Muscle layer of duodenum (tissue), 2 donors: ENCODE measurements around the gene OBI1.
A peak's percentile ranks its signal among the peaks of the same experiment; 100 is the strongest.

Experiments used
- H3K27ac ChIP-seq: one replicate; pipeline ENCODE4 v1.7.0; 2013; ENCODE audit warnings: mild to moderate bottlenecking, low read length
- H3K27me3 ChIP-seq: one replicate; pipeline ENCODE4 v1.7.0; 2013; ENCODE audit warnings: low read depth, mild to moderate bottlenecking, control low read depth, low read length
- H3K36me3 ChIP-seq, 2 donors: one replicate each; pipeline ENCODE4 v1.7.0; 2013; ENCODE audit warnings: low read length in 2 of 2, control low read depth in 1 of 2, mild to moderate bottlenecking in 1 of 2; ENCODE audit not compliant: insufficient read depth in 2 of 2, control insufficient read depth in 1 of 2
- H3K4me1 ChIP-seq, 2 donors: one replicate each; pipeline ENCODE4 v1.7.0; 2013; ENCODE audit warnings: low read length in 2 of 2, mild to moderate bottlenecking in 2 of 2, control low read depth in 1 of 2, moderate library complexity in 1 of 2; ENCODE audit not compliant: insufficient read depth in 2 of 2, control insufficient read depth in 1 of 2
- H3K4me3 ChIP-seq, 2 donors: one replicate each; pipeline ENCODE4 v1.7.0; 2013; ENCODE audit warnings: low read length in 2 of 2, low read depth in 1 of 2, mild to moderate bottlenecking in 1 of 2
- H3K9me3 ChIP-seq, 2 donors: one replicate each; pipeline ENCODE4 v1.7.0; 2013; ENCODE audit warnings: low read length in 2 of 2, control low read depth in 1 of 2, mild to moderate bottlenecking in 1 of 2; ENCODE audit not compliant: control insufficient read depth in 1 of 2
- donor health status: healthy.

Gene OBI1

DNA sequence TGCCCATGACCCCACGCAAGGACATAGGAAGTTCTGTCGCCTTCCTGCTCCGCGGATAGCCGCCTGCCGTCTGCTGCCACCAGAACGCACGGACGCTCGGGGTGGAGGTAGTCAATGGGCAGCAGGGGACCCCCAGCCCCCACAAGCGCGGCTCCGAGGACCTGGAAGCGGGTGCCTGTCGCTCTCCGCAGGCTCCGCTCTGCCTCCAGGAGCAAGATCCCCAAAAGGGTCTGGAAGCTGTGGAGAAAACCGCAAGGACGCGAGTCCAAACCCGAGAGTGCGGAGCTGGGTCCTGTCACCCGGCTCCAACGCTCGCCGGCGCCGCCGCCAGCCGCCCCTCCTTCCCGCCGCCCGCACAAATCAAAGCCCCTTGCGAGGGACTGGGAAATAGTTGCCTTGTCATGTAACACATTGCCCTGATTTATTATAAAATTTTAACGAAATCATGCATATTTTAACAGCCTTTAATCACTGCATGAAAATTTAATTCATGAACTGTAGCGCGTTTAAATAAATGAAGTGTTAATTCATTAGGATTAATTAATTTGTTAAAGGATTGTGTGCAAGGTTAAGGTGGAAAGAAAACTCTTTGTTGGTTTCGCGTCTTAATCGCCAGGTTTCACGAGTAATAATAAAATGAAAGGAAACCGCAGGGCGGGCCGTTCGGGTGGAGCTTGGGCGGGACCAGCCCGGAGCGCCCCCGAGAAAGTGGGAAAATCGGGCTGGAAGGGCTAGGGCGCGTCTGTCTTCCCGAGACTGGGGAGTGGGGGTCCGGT, 50.1 kb downstream of the OBI1 start:
- Histone ChIP-seq H3K27ac (no peak overlapping the region), H3K9me3 (no peaks in the 10 kb centered on the region), H3K36me3 (no peaks in the 10 kb centered on the region), H3K27me3 (peaks cover 65% of the 10 kb centered on the region), H3K4me1 (peaks cover 0 to 37% of the 10 kb centered on the region in 2 donors), H3K4me3 (peak overlapping the region; percentile 57 to 73)

DNA sequence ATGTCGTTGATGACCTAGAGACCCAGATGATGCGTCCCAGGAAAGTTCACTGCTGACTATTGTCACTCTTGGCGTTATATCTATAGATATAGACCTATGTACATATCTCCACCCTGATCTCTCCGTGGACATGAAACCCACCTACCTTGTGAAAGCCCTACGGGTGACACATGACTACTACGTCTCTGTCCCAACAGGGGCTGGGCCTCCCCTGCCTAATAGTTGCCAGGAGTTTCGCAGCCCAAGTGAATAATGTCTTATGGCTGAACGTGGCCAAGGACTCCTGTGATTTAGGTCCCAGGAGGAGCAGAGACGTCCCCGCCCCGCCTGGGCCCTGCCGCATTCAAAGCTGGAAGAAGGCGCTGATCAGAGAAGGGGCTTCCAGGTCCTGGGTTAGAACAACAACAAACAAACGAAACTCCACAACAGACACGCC, 50.7 kb downstream of the OBI1 start:
- H3K27ac ChIP-seq = no peak overlapping the region
- H3K27me3 ChIP-seq = peaks cover 70% of the 10 kb centered on the region
- peaks cover 0 to 43% of the 10 kb centered on the region in 2 donors for H3K4me1 ChIP-seq
- H3K9me3 ChIP-seq = no peaks in the 10 kb centered on the region
- no peaks in the 10 kb centered on the region for H3K36me3 ChIP-seq
- peak overlapping the region; percentile 57 to 73 for H3K4me3 ChIP-seq

DNA sequence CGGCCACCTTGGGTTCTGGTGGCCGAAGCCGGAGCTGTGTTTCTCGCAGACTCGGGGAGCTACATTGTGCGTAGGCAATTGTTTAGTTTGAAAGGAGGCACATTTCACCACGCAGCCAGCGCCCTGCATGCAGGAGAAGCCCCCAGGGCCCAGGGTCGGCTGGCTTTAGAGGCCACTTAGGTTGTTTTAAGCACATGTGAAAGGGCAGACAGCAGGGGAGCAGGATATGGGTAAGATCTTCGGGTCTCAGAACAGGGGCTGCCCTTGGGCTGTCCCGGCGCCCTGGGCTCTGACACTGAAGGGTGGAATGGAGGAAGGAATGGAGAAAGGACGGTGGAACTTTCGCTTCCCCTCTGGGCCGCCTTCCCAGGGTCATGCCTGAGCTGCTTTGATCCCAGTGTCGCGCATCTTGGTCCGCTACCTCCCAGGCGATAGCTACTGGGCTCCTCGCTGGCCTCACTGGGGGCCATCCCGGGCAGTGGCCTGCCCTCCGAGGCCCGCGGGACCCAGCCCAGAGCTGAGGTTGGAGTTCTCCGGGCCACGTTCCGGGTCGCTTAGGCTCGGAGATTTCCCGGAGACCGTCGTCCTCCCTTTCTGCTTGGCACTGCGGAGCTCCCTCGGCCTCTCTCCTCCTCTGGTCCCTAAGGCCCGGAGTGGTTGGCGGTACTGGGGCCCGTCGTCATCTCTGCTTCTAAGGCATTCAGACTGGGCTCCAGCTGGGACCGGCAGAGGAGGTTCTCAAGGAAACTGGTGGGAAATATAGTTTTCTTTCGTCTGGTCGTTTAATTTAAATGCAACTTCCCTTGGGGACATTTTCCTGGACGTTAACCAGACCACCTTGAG, 51.3 kb downstream of the OBI1 start:
- H3K27me3 ChIP-seq = peaks cover 76% of the 10 kb centered on the region
- no peaks in the 10 kb centered on the region for H3K36me3 ChIP-seq
- H3K9me3 ChIP-seq = no peaks in the 10 kb centered on the region
- H3K4me1 ChIP-seq = peaks cover 0 to 49% of the 10 kb centered on the region in 2 donors
- H3K27ac ChIP-seq = no peak overlapping the region
- H3K4me3 ChIP-seq = peak overlapping the region in 1 of 2 donors; percentile 73

DNA sequence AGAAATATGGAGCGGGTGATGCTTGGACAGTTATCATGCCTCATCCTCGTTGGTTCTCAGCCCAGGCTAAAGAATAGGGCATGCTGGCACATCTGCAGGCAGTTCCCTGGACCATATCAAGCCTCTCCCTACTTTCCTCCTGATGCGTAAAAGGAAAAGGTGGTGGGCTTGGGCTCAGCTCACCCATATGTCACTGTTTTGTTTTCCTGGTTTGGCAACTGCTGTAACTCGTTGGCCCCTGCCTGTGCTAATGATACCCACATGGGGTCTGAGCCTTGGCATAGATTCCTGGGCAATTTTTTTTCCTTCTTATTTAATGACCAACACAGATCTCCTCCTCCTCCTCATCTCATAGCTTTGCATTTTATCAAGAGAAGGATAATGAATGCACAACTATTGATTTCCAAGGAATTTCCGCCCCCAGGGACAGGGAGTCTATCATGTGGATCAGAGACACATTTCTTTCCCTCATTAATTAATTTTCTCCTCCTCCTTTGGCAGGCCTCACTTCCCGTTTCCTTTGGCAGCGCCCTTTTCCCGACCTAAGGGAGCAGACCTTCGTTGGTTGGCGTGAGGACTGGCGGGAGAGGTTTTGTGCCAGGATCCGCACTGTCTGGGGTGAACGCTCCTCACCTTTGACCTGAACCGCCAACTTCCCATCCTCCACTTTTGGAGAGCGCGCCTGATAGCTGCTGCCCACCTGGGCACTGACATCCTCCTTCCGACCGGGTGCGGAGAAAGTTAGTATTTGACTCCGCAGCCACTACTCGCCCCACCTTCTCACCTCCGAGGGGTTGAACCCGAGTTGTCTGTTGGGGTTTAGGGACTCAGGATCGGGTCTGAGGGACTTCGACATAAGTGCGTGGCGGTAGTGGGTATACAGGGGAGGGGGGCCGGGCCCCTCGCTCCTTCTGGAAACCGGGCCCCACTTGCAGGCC, 52.2 kb downstream of the OBI1 start:
- H3K4me1 ChIP-seq = peaks cover 0 to 53% of the 10 kb centered on the region in 2 donors
- no peaks in the 10 kb centered on the region for H3K36me3 ChIP-seq
- no peak overlapping the region for H3K27ac ChIP-seq
- H3K9me3 ChIP-seq = no peaks in the 10 kb centered on the region
- H3K4me3 ChIP-seq = peak overlapping the region in 1 of 2 donors; percentile 73
- H3K27me3 ChIP-seq = peaks cover 80% of the 10 kb centered on the region

DNA sequence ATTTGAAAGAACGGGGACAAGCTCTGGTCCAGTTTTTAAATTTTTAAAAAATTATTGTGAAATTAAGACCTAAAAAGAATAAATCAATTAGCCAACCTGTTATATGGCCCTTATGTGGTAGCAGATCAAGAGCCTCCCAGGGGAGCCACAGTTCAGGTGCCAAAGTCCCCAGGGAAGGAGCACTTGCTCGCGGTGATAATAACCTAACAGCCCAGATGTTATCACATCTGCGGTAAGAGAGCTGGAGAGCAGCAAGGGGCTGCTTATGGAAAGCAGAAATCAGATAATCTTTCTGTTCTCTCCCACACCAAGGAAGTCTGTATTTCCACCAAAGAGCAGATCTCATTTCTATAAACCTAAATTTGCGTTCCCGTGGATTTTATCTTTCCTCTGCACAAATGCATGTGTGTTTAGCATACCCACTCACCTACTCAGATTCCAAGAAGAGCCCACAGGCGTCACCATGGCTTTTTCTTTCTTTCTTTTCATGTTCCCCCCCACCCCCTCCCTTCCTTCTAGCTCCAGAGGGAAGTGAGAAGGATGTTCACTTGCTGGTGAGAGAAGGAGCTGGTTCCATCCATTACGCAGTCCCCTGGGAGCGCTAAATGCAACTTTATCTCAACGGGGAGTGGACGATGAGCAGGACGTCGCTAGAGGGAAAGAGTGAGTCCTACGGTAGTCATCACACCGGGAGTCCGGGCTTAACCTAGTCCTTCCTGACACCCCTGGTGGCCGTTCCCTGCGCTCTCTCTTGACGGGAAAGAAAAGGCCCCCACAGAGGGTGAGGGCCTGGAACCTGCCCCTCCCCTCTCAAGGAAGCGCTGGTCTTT, 54.0 kb downstream of the OBI1 start:
- no peaks in the 10 kb centered on the region for H3K9me3 ChIP-seq
- peaks cover 0 to 57% of the 10 kb centered on the region in 2 donors for H3K4me1 ChIP-seq
- no peak overlapping the region for H3K27ac ChIP-seq
- no peaks in the 10 kb centered on the region for H3K36me3 ChIP-seq
- H3K4me3 ChIP-seq = no peak overlapping the region
- peaks cover 90% of the 10 kb centered on the region for H3K27me3 ChIP-seq

DNA sequence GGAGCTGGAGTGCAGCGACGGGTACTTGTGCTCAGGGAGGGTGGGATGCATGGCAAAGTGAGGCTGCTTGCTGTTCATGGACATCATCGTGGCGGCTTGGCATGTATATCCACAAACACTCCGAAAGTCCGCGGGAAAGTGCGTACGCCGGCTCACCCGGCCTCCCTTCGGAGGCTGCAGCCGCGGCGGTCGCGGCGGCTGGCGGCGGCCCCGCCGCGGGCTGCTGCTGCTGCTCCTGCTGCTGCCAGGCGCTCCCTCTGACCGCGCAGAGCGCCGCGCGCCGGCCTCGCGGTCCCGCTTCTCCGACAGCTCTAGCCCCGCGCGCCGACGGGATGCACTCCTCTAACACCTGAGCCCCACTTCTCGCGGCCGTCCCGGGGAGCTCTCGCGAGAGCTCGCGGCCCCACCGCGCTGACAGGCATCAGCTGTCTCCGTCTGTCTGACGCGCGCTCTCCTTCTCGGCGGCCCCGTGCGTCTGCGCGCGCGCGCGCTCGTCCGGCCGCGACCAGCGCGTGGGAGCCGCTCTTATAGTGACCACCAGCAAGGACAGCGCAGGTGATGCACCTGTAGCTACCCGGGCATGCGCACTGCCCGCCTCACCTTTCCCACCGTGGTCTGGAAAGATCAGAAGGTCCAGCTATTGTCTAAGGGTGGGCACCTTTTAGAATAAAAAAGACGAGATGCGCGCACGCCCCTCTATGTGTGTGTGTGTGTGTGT, 55.6 kb downstream of the OBI1 start, which contains the start of gene POU4F1:
Gene POU4F1, minus strand, starts transcription at position 313 of the 718 bp plus-strand sequence. Its CDS starts 226 bp downstream, at position 87.
- peaks cover 0 to 5% of the 10 kb centered on the region in 2 donors for H3K9me3 ChIP-seq
- H3K36me3 ChIP-seq = no peaks in the 10 kb centered on the region
- H3K4me3 ChIP-seq = peak within 1 kb of the TSS; percentile 9 to 59
- peaks cover 92% of the 10 kb centered on the region for H3K27me3 ChIP-seq
- H3K27ac ChIP-seq = no peak within 1 kb of the TSS
- H3K4me1 ChIP-seq = peaks cover 0 to 41% of the 10 kb centered on the region in 2 donors

DNA sequence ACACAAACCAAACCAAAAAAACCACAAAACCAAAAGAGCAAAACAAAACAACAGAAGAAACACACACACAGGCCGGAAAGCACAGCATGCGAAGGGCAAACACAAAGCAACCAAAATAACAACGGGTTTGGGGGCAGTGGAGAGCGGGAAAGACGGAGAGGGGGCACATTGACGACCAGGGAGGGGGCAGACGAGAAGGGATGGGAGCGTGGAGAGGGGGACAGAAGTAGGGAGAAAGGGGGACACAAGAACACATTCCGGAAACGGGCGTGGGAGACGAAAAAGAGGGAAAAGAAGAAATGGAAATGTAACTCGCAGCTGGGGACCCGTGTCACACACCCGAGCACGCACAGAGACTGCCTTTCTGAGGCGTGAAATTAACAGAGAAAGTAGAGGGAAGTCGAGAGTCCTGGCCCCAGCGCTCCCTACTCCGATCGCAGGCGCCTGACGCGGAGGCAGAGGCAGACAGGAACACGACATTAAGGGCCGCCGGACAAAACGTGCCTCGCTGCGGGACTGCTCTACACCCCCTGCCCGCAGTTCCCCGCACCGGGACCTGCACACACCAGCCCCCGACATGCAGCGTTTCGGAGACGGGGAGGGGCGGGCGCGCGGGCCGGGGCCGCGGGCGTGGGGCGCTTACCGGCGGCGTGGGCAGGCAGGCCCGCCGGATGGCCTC, 56.3 kb downstream of the OBI1 start:
- peaks cover 0 to 34% of the 10 kb centered on the region in 2 donors for H3K4me1 ChIP-seq
- peaks cover 0 to 5% of the 10 kb centered on the region in 2 donors for H3K9me3 ChIP-seq
- H3K36me3 ChIP-seq = no peaks in the 10 kb centered on the region
- H3K27me3 ChIP-seq = peaks cover 91% of the 10 kb centered on the region
- no peak overlapping the region for H3K27ac ChIP-seq
- H3K4me3 ChIP-seq = peak overlapping the region; percentile 7 to 59

DNA sequence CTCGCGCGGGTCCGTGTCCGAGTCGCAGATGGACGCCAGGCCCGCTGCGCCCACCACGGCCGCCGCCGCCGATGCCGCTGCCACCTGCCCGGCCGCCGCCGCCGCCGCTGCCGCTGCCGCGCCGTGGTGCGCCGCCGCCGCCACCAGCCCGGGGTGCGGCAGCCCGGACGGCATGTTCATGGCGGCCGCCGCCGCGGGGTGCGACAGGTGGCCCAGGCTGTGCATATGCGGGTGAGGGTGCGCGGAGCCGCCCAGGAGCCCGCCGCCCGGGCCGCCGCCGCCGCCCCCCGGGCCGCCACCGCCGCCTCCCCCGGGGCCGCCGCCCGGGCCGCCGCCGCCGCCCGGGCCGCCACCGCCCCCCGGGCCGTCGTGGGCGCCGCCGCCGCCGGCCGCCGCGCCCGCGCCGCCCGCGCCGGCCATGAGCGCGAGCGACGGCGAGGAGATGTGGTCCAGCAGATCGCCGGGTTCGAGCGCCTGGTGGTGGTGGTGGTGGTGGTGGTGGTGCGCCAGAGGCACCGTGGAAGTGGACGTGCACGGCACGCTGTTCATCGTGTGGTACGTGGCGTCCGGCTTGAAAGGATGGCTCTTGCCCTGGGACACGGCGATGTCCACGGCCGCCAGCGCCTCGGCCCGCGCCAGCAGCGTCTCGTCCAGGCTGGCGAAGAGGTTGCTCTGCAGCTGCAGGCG, 56.9 kb downstream of the OBI1 start:
- Histone ChIP-seq H3K27me3 (peaks cover 91% of the 10 kb centered on the region), H3K9me3 (peaks cover 0 to 5% of the 10 kb centered on the region in 2 donors), H3K4me1 (peaks cover 0 to 30% of the 10 kb centered on the region in 2 donors), H3K27ac (no peak overlapping the region), H3K4me3 (peak overlapping the region in 1 of 2 donors; percentile 59), H3K36me3 (no peaks in the 10 kb centered on the region)
